ENCODE measurements around the gene CCN5. TPM values are rescaled to one million over a fixed set of nuclear protein-coding genes. Genes with fewer than 3 reads are reported as not detected.
A peak's percentile ranks its signal among the peaks of the same experiment; 100 is the strongest.

CCN5 gene
- total and polyA plus RNA-seq, 2 of the 13 experiments (the other 11 are each of a cell fraction or from before 2014, with no cell fraction given), result 0.12 TPM; not detected in 1

- no peak for TF ChIP-seq ZNF800 (CRISPR knock-in tag; IDR thresholded peaks at IDR 0.05)
- TF ChIP-seq ZFP41 (CRISPR knock-in tag; IDR thresholded peaks at IDR 0.05; ENCODE audit: borderline replicate concordance), result no peak
- 0 out of 2 replicates have a peak, but pooled peaks have one; percentile 23 for TF ChIP-seq ZBTB7A (CRISPR knock-in tag; IDR thresholded peaks at IDR 0.05)
- TF ChIP-seq ZNF510 (CRISPR knock-in tag; IDR thresholded peaks at IDR 0.05; ENCODE audit: low read depth), result no peak
- no peak for TF ChIP-seq FOXO4 (CRISPR knock-in tag; conservative IDR thresholded peaks at IDR 0.05)
- TF ChIP-seq ATF1 (CRISPR knock-in tag; IDR thresholded peaks at IDR 0.05), result no peak
- TF ChIP-seq ZNF678 (CRISPR knock-in tag; IDR thresholded peaks at IDR 0.05), result no peak
- no peak for TF ChIP-seq IRF9 (CRISPR knock-in tag; IDR thresholded peaks at IDR 0.05; ENCODE audit: borderline replicate concordance)
- no peak for TF ChIP-seq SNAI1 (CRISPR knock-in tag; IDR thresholded peaks at IDR 0.05; ENCODE audit: borderline replicate concordance)
- no peak for TF ChIP-seq FOXP4 (CRISPR knock-in tag; IDR thresholded peaks at IDR 0.05)
- TF ChIP-seq KAT2B (IDR thresholded peaks at IDR 0.05; ENCODE audit: borderline replicate concordance, low read depth, low read length), result no peak
- TF ChIP-seq SYNCRIP (IDR thresholded peaks at IDR 0.05; ENCODE audit: insufficient read depth, low read depth, low read length), result no peak
- TF ChIP-seq RFX1 (IDR thresholded peaks at IDR 0.05), result no peak
- no peak for TF ChIP-seq NKX3-1 (CRISPR knock-in tag; IDR thresholded peaks at IDR 0.05)
- TF ChIP-seq THAP11 (CRISPR knock-in tag; IDR thresholded peaks at IDR 0.05), result peak; percentile 45; the same call in 1 of the 2 replicates
- TF ChIP-seq ZBTB43 (CRISPR knock-in tag; conservative IDR thresholded peaks at IDR 0.05), result no peak
- TF ChIP-seq CENPBD1 (CRISPR knock-in tag; IDR thresholded peaks at IDR 0.05; ENCODE audit: borderline replicate concordance, low read depth), result no peak
- 0 out of 2 replicates have a peak, but pooled peaks have one; percentile 12 for TF ChIP-seq ELK4 (CRISPR knock-in tag; IDR thresholded peaks at IDR 0.05; ENCODE audit: borderline replicate concordance)
These were observed 37.1 kb downstream of the CCN5 start (continued) for GRCh38 chr20:44752099-44752931.
